Measurements from ENCODE around the gene WDR33.

WDR33 gene

GRCh38 chr2:127701651-127702394, 109.1 kb downstream of the WDR33 start:
- Histone ChIP-seq H3K4me3 (ENCODE audit: low read depth, low read length) (peak overlapping the region; percentile 75), H3K27me3 (replicated peaks) (no peaks in the 10 kb centered on the region), H3K27ac (peak overlapping the region; percentile 78), H3K36me3 (replicated peaks) (peaks cover 3% of the 10 kb centered on the region)
- peak; percentile 28 for TF ChIP-seq CTCF (IDR thresholded peaks at IDR 0.05; ENCODE audit: low read depth, low read length, missing control alignments)
- peak; percentile 49 for DNase-seq
- in situ Hi-C loops (cut with HindIII; ENCODE audit: low pct_ligation_motif_present, low sequenced_read_pairs) = no loop called here

- TF ChIP-seq CTCF (IDR thresholded peaks at IDR 0.05; ENCODE audit: low read depth, low read length, missing control alignments) = no peak
- peak within 1 kb of the TSS; percentile 78 for H3K27ac ChIP-seq
- DNase-seq = peak; percentile 85
- peak within 1 kb of the TSS; percentile 75 for H3K4me3 ChIP-seq (ENCODE audit: low read depth, low read length)
- in situ Hi-C loops (cut with HindIII; ENCODE audit: low pct_ligation_motif_present, low sequenced_read_pairs) = no loop called here
- H3K27me3 ChIP-seq (replicated peaks) = no peaks in the 10 kb centered on the region
- H3K36me3 ChIP-seq (replicated peaks) = peaks cover 1% of the 10 kb centered on the region
Observed at GRCh38 chr2:127701193-127701650, 109.7 kb downstream of the WDR33 start, which contains the start of gene SFT2D3. Gene SFT2D3 (plus strand): TSS chr2:127701497. CDS start chr2:127701529, 32 bp downstream.

- Histone ChIP-seq H3K36me3 (replicated peaks) (no peaks in the 10 kb centered on the region), H3K27ac (peak overlapping the region; percentile 78), H3K27me3 (replicated peaks) (no peaks in the 10 kb centered on the region), H3K4me3 (ENCODE audit: low read depth, low read length) (peak overlapping the region; percentile 75)
- TF ChIP-seq CTCF (IDR thresholded peaks at IDR 0.05; ENCODE audit: low read depth, low read length, missing control alignments) = no peak
- in situ Hi-C loops (cut with HindIII; ENCODE audit: low pct_ligation_motif_present, low sequenced_read_pairs) = no loop called here
- DNase-seq = no peak
Observed at GRCh38 chr2:127700527-127701192, 110.3 kb downstream of the WDR33 start.

GRCh38 chr2:127698553-127699355, 112.2 kb downstream of the WDR33 start:
- Histone ChIP-seq H3K36me3 (replicated peaks) (no peaks in the 10 kb centered on the region), H3K27ac (no peak overlapping the region), H3K27me3 (replicated peaks) (no peaks in the 10 kb centered on the region), H3K4me3 (ENCODE audit: low read depth, low read length) (no peak overlapping the region)
- in situ Hi-C loops (cut with HindIII; ENCODE audit: low pct_ligation_motif_present, low sequenced_read_pairs) = no loop called here
- no peak for DNase-seq
- TF ChIP-seq CTCF (IDR thresholded peaks at IDR 0.05; ENCODE audit: low read depth, low read length, missing control alignments) = no peak

GRCh38 chr2:127697482-127698180, 113.3 kb downstream of the WDR33 start:
- DNase-seq = no peak
- Histone ChIP-seq H3K36me3 (replicated peaks) (no peaks in the 10 kb centered on the region), H3K27me3 (replicated peaks) (no peaks in the 10 kb centered on the region), H3K4me3 (ENCODE audit: low read depth, low read length) (no peak overlapping the region), H3K27ac (no peak overlapping the region)
- TF ChIP-seq CTCF (IDR thresholded peaks at IDR 0.05; ENCODE audit: low read depth, low read length, missing control alignments) = no peak
- in situ Hi-C loops (cut with HindIII; ENCODE audit: low pct_ligation_motif_present, low sequenced_read_pairs) = no loop called here

Data from brain microvascular endothelial cell (primary cell).